Liver (tissue), 3 donors: Measurements from ENCODE around the gene RBM47.

Source experiments
- EGR1 ChIP-seq, 2 donors: IDR thresholded peaks; 2 replicates each; pipeline ENCODE4 v1.6.1; 2016 to 2018; ENCODE audit warnings: antibody characterized with exemption in 2 of 2, low read depth in 2 of 2
- GABPA ChIP-seq, 2 donors: IDR thresholded peaks in 1 of 2; conservative IDR thresholded peaks in 1 of 2; 2 replicates each; pipeline ENCODE4 v1.6.1; 2016; ENCODE audit warnings: antibody characterized with exemption in 2 of 2, mild to moderate bottlenecking in 1 of 2, moderate library complexity in 1 of 2
- JUND ChIP-seq, 2 donors: IDR thresholded peaks; 2 replicates each; pipeline ENCODE4 v1.6.1; 2016; ENCODE audit warnings: antibody characterized with exemption in 2 of 2
- RAD21 ChIP-seq, 2 donors: IDR thresholded peaks; 2 replicates each; pipeline ENCODE4 v1.6.1; 2016; ENCODE audit warnings: antibody characterized with exemption in 2 of 2, mild to moderate bottlenecking in 2 of 2
- SP1 ChIP-seq: IDR thresholded peaks from 2 replicates; pipeline ENCODE4 v1.6.1; 2018; ENCODE audit warnings: antibody characterized with exemption, mild to moderate bottlenecking
- TAF1 ChIP-seq: conservative IDR thresholded peaks from 2 replicates; pipeline ENCODE4 v1.6.1; 2016; ENCODE audit warnings: antibody characterized with exemption, mild to moderate bottlenecking
- YY1 ChIP-seq: IDR thresholded peaks from 2 replicates; pipeline ENCODE4 v1.6.1; 2016; ENCODE audit warnings: antibody characterized with exemption, mild to moderate bottlenecking
- TF ChIP-seq, protein P1 (sequence below): fragments of 150-350 bp; IDR thresholded peaks from 2 replicates; pipeline ENCODE4 v1.5.1; 2017; ENCODE audit warnings: improper control_type of control experiment, low read depth, low read length; ENCODE audit not compliant: missing input control
- TF ChIP-seq, protein P2 (sequence below): IDR thresholded peaks from 2 replicates; pipeline ENCODE4 v1.6.1; 2016; ENCODE audit warnings: antibody characterized with exemption
- TF ChIP-seq, protein P3 (sequence below): IDR thresholded peaks from 2 replicates; pipeline ENCODE4 v1.6.1; 2016; ENCODE audit warnings: antibody characterized with exemption
- TF ChIP-seq, protein P4 (sequence below): IDR thresholded peaks from 2 replicates; pipeline ENCODE4 v1.6.1; 2016; ENCODE audit warnings: antibody characterized with exemption, mild to moderate bottlenecking
- donor health status: healthy.
- donor health status: healthy.

DNA sequence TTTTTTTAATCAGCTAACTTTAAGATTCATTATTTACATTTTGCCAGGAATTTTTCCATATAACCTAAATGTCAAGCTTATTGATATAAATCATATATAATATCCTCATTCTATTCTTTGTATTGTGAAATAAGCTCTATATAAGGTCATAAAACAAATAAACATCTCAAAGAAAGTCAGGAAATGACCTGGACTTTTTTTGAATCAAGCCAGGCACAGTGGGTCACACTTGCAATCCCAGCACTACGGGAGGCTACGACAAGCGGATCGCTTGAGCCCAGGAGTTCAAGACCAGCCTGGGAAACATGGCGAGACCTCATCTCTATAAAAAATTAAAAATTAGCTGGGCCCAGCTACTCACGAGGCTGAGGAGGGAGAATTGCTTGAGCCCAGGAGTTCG, 88.9 kb downstream of the RBM47 start:
- no peak for TF ChIP-seq TAF1
- TF ChIP-seq, protein P1, sequence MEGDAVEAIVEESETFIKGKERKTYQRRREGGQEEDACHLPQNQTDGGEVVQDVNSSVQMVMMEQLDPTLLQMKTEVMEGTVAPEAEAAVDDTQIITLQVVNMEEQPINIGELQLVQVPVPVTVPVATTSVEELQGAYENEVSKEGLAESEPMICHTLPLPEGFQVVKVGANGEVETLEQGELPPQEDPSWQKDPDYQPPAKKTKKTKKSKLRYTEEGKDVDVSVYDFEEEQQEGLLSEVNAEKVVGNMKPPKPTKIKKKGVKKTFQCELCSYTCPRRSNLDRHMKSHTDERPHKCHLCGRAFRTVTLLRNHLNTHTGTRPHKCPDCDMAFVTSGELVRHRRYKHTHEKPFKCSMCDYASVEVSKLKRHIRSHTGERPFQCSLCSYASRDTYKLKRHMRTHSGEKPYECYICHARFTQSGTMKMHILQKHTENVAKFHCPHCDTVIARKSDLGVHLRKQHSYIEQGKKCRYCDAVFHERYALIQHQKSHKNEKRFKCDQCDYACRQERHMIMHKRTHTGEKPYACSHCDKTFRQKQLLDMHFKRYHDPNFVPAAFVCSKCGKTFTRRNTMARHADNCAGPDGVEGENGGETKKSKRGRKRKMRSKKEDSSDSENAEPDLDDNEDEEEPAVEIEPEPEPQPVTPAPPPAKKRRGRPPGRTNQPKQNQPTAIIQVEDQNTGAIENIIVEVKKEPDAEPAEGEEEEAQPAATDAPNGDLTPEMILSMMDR, result no peak
- TF ChIP-seq, protein P2, sequence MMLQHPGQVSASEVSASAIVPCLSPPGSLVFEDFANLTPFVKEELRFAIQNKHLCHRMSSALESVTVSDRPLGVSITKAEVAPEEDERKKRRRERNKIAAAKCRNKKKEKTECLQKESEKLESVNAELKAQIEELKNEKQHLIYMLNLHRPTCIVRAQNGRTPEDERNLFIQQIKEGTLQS, result no peak
- TF ChIP-seq, protein P3, sequence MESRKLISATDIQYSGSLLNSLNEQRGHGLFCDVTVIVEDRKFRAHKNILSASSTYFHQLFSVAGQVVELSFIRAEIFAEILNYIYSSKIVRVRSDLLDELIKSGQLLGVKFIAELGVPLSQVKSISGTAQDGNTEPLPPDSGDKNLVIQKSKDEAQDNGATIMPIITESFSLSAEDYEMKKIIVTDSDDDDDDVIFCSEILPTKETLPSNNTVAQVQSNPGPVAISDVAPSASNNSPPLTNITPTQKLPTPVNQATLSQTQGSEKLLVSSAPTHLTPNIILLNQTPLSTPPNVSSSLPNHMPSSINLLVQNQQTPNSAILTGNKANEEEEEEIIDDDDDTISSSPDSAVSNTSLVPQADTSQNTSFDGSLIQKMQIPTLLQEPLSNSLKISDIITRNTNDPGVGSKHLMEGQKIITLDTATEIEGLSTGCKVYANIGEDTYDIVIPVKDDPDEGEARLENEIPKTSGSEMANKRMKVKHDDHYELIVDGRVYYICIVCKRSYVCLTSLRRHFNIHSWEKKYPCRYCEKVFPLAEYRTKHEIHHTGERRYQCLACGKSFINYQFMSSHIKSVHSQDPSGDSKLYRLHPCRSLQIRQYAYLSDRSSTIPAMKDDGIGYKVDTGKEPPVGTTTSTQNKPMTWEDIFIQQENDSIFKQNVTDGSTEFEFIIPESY, result no peak
- no peak for TF ChIP-seq JUND (IDR thresholded peaks at IDR 0.05)
- TF ChIP-seq, protein P4, sequence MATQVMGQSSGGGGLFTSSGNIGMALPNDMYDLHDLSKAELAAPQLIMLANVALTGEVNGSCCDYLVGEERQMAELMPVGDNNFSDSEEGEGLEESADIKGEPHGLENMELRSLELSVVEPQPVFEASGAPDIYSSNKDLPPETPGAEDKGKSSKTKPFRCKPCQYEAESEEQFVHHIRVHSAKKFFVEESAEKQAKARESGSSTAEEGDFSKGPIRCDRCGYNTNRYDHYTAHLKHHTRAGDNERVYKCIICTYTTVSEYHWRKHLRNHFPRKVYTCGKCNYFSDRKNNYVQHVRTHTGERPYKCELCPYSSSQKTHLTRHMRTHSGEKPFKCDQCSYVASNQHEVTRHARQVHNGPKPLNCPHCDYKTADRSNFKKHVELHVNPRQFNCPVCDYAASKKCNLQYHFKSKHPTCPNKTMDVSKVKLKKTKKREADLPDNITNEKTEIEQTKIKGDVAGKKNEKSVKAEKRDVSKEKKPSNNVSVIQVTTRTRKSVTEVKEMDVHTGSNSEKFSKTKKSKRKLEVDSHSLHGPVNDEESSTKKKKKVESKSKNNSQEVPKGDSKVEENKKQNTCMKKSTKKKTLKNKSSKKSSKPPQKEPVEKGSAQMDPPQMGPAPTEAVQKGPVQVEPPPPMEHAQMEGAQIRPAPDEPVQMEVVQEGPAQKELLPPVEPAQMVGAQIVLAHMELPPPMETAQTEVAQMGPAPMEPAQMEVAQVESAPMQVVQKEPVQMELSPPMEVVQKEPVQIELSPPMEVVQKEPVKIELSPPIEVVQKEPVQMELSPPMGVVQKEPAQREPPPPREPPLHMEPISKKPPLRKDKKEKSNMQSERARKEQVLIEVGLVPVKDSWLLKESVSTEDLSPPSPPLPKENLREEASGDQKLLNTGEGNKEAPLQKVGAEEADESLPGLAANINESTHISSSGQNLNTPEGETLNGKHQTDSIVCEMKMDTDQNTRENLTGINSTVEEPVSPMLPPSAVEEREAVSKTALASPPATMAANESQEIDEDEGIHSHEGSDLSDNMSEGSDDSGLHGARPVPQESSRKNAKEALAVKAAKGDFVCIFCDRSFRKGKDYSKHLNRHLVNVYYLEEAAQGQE, result no peak
- TF ChIP-seq RAD21 (IDR thresholded peaks at IDR 0.05), result no peak
- TF ChIP-seq YY1, result no peak
- no peak for TF ChIP-seq GABPA (IDR thresholded peaks at IDR 0.05 in 1 of 2, conservative IDR thresholded peaks at IDR 0.05 in 1 of 2)
- TF ChIP-seq SP1, result no peak
- TF ChIP-seq EGR1 (IDR thresholded peaks at IDR 0.05; ENCODE audit: low read depth in 2 of 2), result no peak
